ENCODE results near the gene POU4F1.

GRCh38 chr13:78586706-78587105, 16.6 kb downstream of the POU4F1 start:
- TF ChIP-seq CTCF (IDR thresholded peaks at IDR 0.05) (no peak), EP300 (IDR thresholded peaks at IDR 0.05) (no peak), POLR2A (IDR thresholded peaks at IDR 0.05) (no peak)

All from sigmoid colon (tissue), 4 donors.